ENCODE measurements around the gene AP5B1. TPM values are rescaled to one million over a fixed set of nuclear protein-coding genes. Genes with fewer than 3 reads are reported as not detected.

AP5B1 gene
- total RNA-seq, 2 experiments from 2014 or later: 13.6 to 14.5 TPM

DNA sequence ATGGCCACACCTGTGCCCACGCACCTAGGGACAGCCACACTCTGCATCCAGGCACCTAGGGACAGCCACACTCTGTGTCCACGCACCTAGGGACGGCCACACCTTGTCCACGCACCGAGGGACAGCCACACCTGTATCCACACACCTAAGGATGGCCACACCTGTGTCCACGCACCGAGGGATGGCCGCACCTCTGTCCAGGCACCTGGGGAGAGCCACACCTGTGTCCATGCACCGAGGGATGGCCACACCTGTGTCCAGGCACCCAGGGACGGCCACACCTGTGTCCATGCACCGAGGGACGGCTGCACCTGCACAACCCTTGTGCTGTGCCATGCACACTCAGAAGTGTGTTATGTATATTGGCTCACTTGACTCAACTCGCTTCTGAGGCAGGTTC lies 16.9 kb upstream of the AP5B1 start:
- H3K4me3 Mint-ChIP-seq: no peak overlapping the region
- H3K27ac Mint-ChIP-seq: no peak overlapping the region
- CTCF ChIA-PET: interaction anchor here (0.9 to 1.4 kb wide), 3 partner anchors 18 to 88 kb away, joined by 3 to 7 read pairs (median 4); partner anchors contain the start of gene AP5B1
- no peaks in the 10 kb centered on the region for H3K9me3 Mint-ChIP-seq
- H3K4me1 Mint-ChIP-seq (ENCODE audit: low read depth): no peaks in the 10 kb centered on the region
- intact Hi-C loops (cut with micrococcal nuclease): no loop called here
- POLR2A ChIA-PET: no interaction called here
- no peaks in the 10 kb centered on the region for H3K36me3 Mint-ChIP-seq
- peaks cover 9% of the 10 kb centered on the region for H3K27me3 Mint-ChIP-seq
- DNase-seq: no peak

DNA sequence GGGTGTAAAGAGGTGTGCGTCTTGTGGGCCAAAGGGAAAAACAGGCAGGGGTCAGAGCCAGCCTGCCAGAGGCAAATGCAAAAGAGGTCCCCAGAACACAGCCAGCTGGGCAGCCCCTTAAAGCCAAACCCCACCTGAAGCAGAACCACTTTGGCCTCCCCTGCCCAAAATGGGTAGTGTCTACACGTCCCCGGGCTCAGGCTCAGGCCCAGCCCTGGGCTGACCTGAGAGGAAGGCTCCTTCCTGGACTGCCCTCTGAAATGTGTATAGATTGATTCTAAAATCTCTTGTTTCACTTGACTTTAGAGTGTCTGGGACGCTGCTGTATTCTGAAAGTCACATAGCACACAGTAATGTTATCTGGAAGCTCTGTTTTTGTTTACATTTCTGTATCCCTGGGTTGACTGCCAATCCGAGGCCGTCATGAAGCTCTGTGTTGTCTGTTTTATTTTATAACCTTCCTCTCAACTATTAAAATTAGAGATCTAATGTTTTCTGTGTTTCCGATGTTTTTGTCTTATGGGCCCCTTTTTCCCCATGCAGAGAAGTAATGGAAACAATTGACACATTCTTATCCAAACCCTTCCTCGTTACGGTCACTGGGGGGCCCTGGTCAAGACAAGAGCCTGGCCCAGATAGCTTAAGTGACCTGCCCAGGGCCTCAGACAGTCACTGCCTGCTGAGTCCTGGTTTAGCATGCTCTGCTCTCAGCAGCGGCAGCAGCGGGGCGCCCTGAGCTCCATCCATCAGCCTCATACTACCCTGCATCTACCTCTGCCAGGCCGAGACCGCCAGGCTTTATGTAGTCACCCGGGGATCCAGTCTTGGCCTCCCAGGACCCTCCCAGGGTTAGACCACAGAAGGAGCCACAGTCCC lies 16.2 kb upstream of the AP5B1 start:
- H3K36me3 Mint-ChIP-seq: no peaks in the 10 kb centered on the region
- DNase-seq: no peak
- POLR2A ChIA-PET: no interaction called here
- CTCF ChIA-PET: interaction anchor here (1.3 kb wide), 1 partner anchor 17 kb away, joined by 7 read pairs; the partner anchor contains the start of gene AP5B1
- intact Hi-C loops (cut with micrococcal nuclease): no loop called here
- H3K4me1 Mint-ChIP-seq (ENCODE audit: low read depth): peaks cover 3% of the 10 kb centered on the region
- H3K4me3 Mint-ChIP-seq: no peak overlapping the region
- peaks cover 9% of the 10 kb centered on the region for H3K27me3 Mint-ChIP-seq
- no peak overlapping the region for H3K27ac Mint-ChIP-seq
- H3K9me3 Mint-ChIP-seq: no peaks in the 10 kb centered on the region

DNA sequence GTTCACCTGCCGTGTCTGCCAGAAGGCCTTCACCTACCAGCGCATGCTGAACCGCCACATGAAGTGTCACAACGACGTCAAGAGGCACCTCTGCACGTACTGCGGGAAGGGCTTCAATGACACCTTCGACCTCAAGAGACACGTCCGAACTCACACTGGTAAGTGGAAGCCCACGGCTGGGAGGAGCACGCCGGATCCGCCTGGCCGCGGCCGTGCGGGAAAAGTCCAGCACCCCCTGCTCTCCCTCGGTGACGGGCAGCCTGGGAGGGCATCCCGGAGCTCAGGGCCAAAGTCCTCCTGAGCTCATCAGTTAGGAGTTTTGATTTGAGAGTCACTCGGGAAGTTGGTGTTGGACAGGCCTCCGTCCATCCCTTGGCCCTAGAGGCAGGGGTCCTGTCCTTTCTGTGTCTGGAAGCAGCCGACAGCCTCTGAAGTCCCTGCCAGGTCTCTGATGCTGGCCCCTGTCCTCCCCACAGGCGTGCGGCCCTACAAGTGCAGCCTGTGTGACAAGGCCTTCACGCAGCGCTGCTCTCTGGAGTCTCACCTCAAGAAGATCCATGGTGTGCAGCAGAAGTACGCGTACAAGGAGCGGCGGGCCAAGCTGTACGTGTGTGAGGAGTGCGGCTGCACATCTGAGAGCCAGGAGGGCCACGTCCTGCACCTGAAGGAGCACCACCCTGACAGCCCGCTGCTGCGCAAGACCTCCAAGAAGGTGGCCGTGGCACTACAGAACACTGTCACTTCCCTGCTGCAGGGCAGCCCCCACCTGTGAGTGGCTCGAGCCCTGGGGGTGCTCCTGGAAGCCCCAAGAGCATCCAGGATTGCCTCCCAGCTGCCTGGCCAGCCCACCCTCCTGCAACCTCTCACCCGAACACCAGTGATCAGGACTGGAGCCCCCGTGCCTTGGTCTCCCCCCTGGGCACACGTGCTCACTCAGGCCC lies 14.1 kb upstream of the AP5B1 start:
- Mint-ChIP-seq H3K4me1 (ENCODE audit: low read depth) (peaks cover 10% of the 10 kb centered on the region), H3K36me3 (no peaks in the 10 kb centered on the region), H3K27ac (no peak overlapping the region), H3K27me3 (peaks cover 7% of the 10 kb centered on the region), H3K9me3 (no peaks in the 10 kb centered on the region), H3K4me3 (no peak overlapping the region)
- POLR2A ChIA-PET: no interaction called here
- CTCF ChIA-PET: interaction anchor here (1.0 to 1.2 kb wide), 2 partner anchors 15 to 23 kb away, joined by 3 to 5 read pairs; partner anchors contain the start of gene AP5B1
- no peak for DNase-seq
- intact Hi-C loops (cut with micrococcal nuclease): no loop called here

DNA sequence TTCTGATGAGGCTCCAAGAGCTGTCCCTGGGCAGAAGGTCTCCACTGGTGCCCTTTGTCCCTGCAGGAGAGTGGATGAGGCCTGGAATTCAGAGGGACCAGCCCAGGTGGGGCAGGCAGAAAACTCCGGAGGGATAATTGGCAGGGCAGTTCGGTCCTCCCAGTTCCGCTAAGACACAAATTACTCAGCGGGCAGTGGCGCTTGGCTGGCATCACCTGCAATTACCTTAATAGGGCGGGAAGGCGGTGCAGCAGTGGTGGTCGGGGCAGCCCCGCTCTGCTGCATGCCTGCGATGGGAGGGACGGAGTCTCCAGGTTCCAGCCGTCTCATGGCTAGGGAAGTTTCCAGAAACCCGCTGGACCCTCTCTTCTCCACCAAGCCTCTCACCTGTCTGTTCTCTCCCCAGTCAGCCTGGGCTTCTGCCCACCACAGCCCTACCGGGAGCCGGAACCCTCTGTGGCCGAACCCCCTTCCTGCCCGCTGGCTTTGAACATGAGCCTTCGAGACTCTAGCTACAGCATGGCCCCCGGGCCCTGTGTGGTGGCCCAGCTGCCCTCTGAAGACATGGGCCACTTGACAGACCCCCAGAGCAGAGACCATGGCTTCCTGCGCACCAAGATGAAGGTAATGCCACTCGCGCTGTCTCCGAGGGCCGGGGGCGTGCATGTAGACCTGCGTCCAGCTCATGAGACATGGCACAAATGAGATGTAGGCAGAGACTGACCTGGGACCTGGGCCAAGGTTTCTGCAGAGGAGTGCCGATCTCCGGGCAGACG lies 13.0 kb upstream of the AP5B1 start:
- POLR2A ChIA-PET: no interaction called here
- no peak for DNase-seq
- H3K4me1 Mint-ChIP-seq (ENCODE audit: low read depth): peaks cover 10% of the 10 kb centered on the region
- H3K27me3 Mint-ChIP-seq: peaks cover 14% of the 10 kb centered on the region
- intact Hi-C loops (cut with micrococcal nuclease): no loop called here
- no peak overlapping the region for H3K27ac Mint-ChIP-seq
- H3K9me3 Mint-ChIP-seq: no peaks in the 10 kb centered on the region
- no peak overlapping the region for H3K4me3 Mint-ChIP-seq
- H3K36me3 Mint-ChIP-seq: no peaks in the 10 kb centered on the region
- CTCF ChIA-PET: interaction anchor here (1.0 to 4.6 kb wide), 2 partner anchors 15 to 24 kb away, joined by 3 to 51 read pairs; partner anchors contain the start of gene AP5B1

DNA sequence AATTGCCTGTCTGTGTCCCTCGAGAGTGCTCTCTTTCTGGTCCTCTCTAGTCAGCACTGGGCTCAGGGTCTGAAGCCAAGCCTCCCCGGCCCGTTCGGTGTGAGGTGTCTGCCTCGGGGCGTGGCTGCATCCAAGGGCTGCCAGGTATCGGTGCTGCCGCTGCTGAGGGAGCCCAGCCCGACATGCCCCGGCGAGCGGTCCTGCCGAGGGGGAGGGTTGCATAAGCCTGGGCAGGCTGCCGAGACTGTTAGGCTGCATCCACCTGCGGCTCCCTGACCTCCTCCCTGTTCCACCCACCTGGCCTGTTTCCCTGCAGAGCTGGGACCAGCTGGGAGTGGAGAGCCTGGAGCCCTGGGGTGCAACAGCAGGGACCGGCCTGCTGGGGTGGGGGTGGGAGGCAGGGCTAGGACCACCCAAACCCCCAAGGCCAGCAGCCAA lies 12.4 kb upstream of the AP5B1 start:
- peaks cover 20% of the 10 kb centered on the region for H3K27me3 Mint-ChIP-seq
- peaks cover 11% of the 10 kb centered on the region for H3K4me1 Mint-ChIP-seq (ENCODE audit: low read depth)
- ChIA-PET POLR2A (no interaction called here), CTCF (interaction anchor here (0.9 to 4.6 kb wide), 4 partner anchors 14 to 98 kb away, joined by 3 to 51 read pairs (median 8); partner anchors contain the start of genes AP5B1 and CCDC85B)
- H3K27ac Mint-ChIP-seq: no peak overlapping the region
- intact Hi-C loops (cut with micrococcal nuclease): no loop called here
- H3K9me3 Mint-ChIP-seq: no peaks in the 10 kb centered on the region
- H3K36me3 Mint-ChIP-seq: no peaks in the 10 kb centered on the region
- no peak for DNase-seq
- H3K4me3 Mint-ChIP-seq: no peak overlapping the region

DNA sequence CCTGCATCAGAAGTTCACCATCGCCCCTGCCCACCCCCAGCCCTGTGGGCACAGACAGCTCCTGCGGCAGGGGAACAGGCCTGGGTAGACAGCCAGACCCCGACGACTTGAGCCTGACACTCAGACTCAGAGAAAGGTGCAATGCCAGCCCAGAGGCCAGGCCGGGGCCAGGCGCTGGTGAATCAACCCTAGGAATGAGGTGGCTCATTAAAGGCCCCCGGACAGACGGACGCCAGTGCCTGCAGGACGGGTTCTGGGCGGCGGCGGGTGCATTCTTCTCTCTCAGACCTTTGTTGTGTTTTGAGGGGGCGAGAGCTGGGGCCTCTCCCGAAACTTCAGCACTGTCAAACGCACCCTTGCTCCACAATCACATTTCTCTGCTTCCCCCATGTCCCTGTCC lies 11.7 kb upstream of the AP5B1 start:
- Mint-ChIP-seq H3K4me1 (ENCODE audit: low read depth) (peaks cover 14% of the 10 kb centered on the region), H3K27me3 (peaks cover 22% of the 10 kb centered on the region), H3K9me3 (no peaks in the 10 kb centered on the region), H3K27ac (no peak overlapping the region), H3K36me3 (no peaks in the 10 kb centered on the region), H3K4me3 (no peak overlapping the region)
- intact Hi-C loops (cut with micrococcal nuclease): no loop called here
- DNase-seq: no peak
- CTCF ChIA-PET: interaction anchor here (0.9 to 4.6 kb wide), 4 partner anchors 14 to 98 kb away, joined by 3 to 51 read pairs (median 8); partner anchors contain the start of genes AP5B1 and CCDC85B
- POLR2A ChIA-PET: no interaction called here

DNA sequence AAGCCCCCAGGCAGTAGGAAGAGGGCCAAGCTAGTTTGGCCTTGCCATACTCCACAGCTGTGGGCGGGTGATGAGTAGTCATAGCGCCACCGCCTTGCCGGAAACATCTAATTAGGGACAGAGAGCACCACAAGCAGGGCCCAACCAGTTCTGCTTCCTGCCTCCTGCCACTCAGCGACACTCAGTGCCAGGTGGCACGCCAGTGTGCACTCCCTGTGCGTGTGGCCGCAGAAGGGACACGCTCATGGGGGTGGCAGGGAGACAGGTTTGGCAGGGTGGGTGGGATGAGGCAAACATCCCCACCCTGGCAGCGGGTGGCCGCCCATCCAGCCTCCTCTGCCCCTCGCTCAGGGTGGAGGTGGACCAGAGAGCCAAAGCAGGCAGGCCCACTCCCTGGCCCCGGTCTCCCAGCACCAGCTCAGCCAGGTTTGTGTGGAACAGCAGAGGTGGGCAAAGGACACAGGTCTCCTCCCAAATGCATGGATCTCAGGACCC lies 11.0 kb upstream of the AP5B1 start:
- H3K27ac Mint-ChIP-seq: no peak overlapping the region
- peaks cover 17% of the 10 kb centered on the region for H3K4me1 Mint-ChIP-seq (ENCODE audit: low read depth)
- ChIA-PET POLR2A (no interaction called here), CTCF (interaction anchor here (0.7 to 4.6 kb wide), 4 partner anchors 13 to 93 kb away, joined by 3 to 51 read pairs (median 8); partner anchors contain the start of gene AP5B1)
- H3K36me3 Mint-ChIP-seq: no peaks in the 10 kb centered on the region
- peak; percentile 84 for DNase-seq
- H3K27me3 Mint-ChIP-seq: peaks cover 26% of the 10 kb centered on the region
- no peak overlapping the region for H3K4me3 Mint-ChIP-seq
- no peaks in the 10 kb centered on the region for H3K9me3 Mint-ChIP-seq
- intact Hi-C loops (cut with micrococcal nuclease): no loop called here

DNA sequence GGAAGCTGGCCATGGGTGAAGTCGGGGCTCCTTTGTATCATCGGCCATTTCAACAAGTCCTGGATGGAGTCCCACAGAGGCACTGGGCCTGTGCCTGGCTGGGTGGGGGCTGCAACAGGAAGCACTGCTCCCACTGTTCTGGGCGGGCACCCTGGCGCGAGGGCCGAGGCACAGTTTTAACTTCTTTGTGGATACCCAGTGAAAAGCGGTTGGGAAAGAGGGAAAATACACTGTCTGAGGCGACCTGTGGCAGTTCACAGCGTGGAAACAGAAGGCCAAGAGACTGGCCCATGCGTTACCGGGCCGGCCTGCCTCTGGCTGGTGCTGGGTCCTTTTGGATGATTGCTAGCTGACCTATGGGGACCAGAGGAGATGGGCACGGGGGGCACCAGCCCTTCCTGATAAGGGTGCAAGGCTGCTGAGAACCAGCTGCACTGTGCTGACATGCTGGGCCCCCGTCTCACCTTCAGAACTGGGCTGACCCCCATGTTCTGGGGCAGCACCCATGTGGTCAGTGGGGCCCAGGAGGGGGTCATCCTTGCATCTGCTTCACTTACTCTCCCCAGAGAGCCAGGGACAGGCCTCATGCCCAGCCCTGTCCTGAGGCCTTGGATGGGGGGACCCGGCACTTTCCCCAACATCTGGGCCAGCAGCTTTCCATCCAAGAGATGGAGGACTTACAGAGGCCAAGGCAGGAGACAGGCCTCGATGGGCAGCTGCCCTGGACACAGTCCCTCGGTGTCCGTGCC lies 10.3 kb upstream of the AP5B1 start:
- no peak for DNase-seq
- Mint-ChIP-seq H3K4me3 (no peak overlapping the region), H3K4me1 (ENCODE audit: low read depth) (peaks cover 17% of the 10 kb centered on the region), H3K27me3 (peaks cover 27% of the 10 kb centered on the region), H3K27ac (no peak overlapping the region), H3K36me3 (no peaks in the 10 kb centered on the region), H3K9me3 (no peaks in the 10 kb centered on the region)
- ChIA-PET POLR2A (interaction anchor here (1.1 kb wide), 1 partner anchor 70 kb away, joined by 3 read pairs; the partner anchor contains the start of gene RNASEH2C), CTCF (interaction anchor here (0.7 to 4.6 kb wide), 4 partner anchors 12 to 27 kb away, joined by 3 to 51 read pairs (median 8); partner anchors contain the start of gene AP5B1)
- intact Hi-C loops (cut with micrococcal nuclease): no loop called here

DNA sequence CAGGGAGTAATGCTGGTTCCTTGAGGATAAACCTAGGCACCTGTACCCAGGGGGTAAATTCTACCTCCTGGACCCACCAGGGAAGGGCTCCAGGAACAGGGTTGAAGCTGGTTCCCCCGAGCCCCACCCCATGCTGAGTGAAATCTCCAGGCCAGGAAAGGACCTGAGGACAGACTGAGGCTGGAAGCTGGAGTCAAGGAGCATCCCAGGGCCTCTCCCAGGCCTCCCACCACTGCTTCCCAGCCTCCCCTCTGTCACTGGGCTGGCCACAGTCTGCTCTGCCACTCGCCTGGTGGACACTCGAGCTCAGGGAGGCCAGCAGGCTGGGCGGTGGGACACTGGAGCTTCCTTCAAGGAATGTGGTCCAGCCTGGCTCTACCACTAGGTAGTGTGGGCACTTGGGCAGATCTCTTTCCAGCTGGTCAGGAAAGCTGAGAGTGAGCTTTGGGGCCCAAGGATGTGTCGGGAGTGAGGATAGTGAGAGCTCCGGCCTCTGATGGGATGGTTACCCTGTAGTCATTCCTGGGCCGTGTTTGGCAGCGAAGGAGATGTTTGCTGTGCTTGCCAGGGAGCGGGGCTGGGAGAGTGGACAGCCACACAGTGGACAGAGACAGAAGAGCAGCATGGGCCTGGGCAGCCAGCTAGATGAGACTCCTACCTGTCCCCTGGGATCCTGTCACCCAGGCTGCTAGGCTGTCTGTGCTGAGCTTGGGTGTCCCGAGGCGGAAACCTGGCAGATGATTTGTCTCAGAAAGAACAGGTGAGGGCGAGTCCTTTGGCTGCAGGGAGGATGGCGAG lies 9.5 kb upstream of the AP5B1 start:
- H3K4me3 Mint-ChIP-seq: no peak overlapping the region
- ChIA-PET POLR2A (interaction anchor here (1.1 kb wide), 1 partner anchor 70 kb away, joined by 3 read pairs; the partner anchor contains the start of gene RNASEH2C), CTCF (interaction anchor here (1.2 to 4.6 kb wide), 3 partner anchors 12 to 27 kb away, joined by 4 to 51 read pairs (median 10); partner anchors contain the start of gene AP5B1)
- H3K9me3 Mint-ChIP-seq: no peaks in the 10 kb centered on the region
- no peaks in the 10 kb centered on the region for H3K36me3 Mint-ChIP-seq
- peaks cover 24% of the 10 kb centered on the region for H3K4me1 Mint-ChIP-seq (ENCODE audit: low read depth)
- intact Hi-C loops (cut with micrococcal nuclease): no loop called here
- peaks cover 33% of the 10 kb centered on the region for H3K27me3 Mint-ChIP-seq
- no peak overlapping the region for H3K27ac Mint-ChIP-seq
- no peak for DNase-seq

Measured in activated CD4-positive, alpha-beta memory T cell treated with anti-CD3 and anti-CD28 coated beads for 36 hours (primary cell).